Fibroblast of lung (primary cell): Measurements from ENCODE around the gene CHTF18. TPM values are rescaled to one million over a fixed set of nuclear protein-coding genes. Genes with fewer than 3 reads are reported as not detected.

ENCODE experiments used
- DNase-seq, 2 donors: peaks; one replicate each; pipeline versions ENCODE4 v3.0.0 to v3.0.0-alpha.2; 2010; ENCODE audit warnings: low read depth in 2 of 2
- H2AFZ ChIP-seq: 2 replicates; pipeline ENCODE4 v1.5.1; 2012; ENCODE audit warnings: low read length, control low read depth, inconsistent platforms
- H3K27ac ChIP-seq: 2 replicates; pipeline ENCODE4 v1.5.1; 2011; ENCODE audit warnings: low read length, control low read depth; ENCODE audit not compliant: insufficient read depth
- H3K27me3 ChIP-seq: 2 replicates; pipeline ENCODE4 v1.5.1; 2011; ENCODE audit warnings: mild to moderate bottlenecking, low read length; ENCODE audit not compliant: control insufficient read depth, insufficient read depth
- H3K36me3 ChIP-seq: 2 replicates; pipeline ENCODE4 v1.5.1; 2011; ENCODE audit warnings: low read length; ENCODE audit not compliant: control insufficient read depth, insufficient read depth
- H3K4me1 ChIP-seq: 2 replicates; pipeline ENCODE4 v1.5.1; 2011; ENCODE audit warnings: low read length; ENCODE audit not compliant: control insufficient read depth, insufficient read depth; ENCODE audit errors: extremely low read depth
- H3K4me2 ChIP-seq: 2 replicates; pipeline ENCODE4 v1.5.1; 2011; ENCODE audit warnings: low read length, control low read depth; ENCODE audit not compliant: insufficient read depth; ENCODE audit errors: extremely low read depth
- H3K4me3 ChIP-seq, 4 experiments: fragments of 200-600 bp in 1 of 4; sonication (generic) in 1 of 4; replicated peaks in 1 of 4; 2 replicates each; pipeline ENCODE4 v1.5.1; 2011 to 2016; ENCODE audit warnings: low read length in 4 of 4, low read depth in 3 of 4, mild to moderate bottlenecking in 3 of 4, control low read depth in 2 of 4, inconsistent platforms in 1 of 4, mixed read lengths in 1 of 4; ENCODE audit not compliant: insufficient read depth in 1 of 4; ENCODE audit errors: control extremely low read depth in 1 of 4
- H3K79me2 ChIP-seq: 2 replicates; pipeline ENCODE4 v1.5.1; 2012; ENCODE audit warnings: mild to moderate bottlenecking, low read length, inconsistent platforms; ENCODE audit not compliant: control insufficient read depth, insufficient read depth
- H3K9ac ChIP-seq: 2 replicates; pipeline ENCODE4 v1.5.1; 2011; ENCODE audit warnings: mild to moderate bottlenecking, low read length, control low read depth; ENCODE audit not compliant: insufficient read depth
- H3K9me3 ChIP-seq: 2 replicates; pipeline ENCODE4 v1.5.1; 2012; ENCODE audit warnings: low read depth, low read length; ENCODE audit not compliant: control insufficient read depth, insufficient read depth
- H4K20me1 ChIP-seq: 2 replicates; pipeline ENCODE4 v1.5.1; 2011; ENCODE audit warnings: low read length; ENCODE audit not compliant: control insufficient read depth, insufficient read depth; ENCODE audit errors: extremely low read depth
- CTCF ChIP-seq, 2 donors: IDR thresholded peaks in 1 of 2; conservative IDR thresholded peaks in 1 of 2; 1 replicate in 1 of 2; 2 replicates in 1 of 2; pipeline ENCODE4 v1.5.1; 2011 to 2012; ENCODE audit warnings: low read length in 2 of 2, control low read depth in 1 of 2, inconsistent platforms in 1 of 2, low read depth in 1 of 2, mild to moderate bottlenecking in 1 of 2
- EZH2 ChIP-seq: IDR thresholded peaks from 2 replicates; pipeline ENCODE4 v1.5.1; 2012; ENCODE audit warnings: low read length, control low read depth, mild to moderate bottlenecking; ENCODE audit errors: missing control alignments
- polyA plus RNA-seq, 2 donors: library from polyadenylated mRNA; depleted of rRNA in 1 of 2; stranded (reverse) in 1 of 2; unstranded in 1 of 2; fragments of >200 nt; gene quantifications; 2 replicates each; pipeline ENCODE4 v1.2.1, GENCODE V29; 2011 to 2012; ENCODE audit warnings: missing spikeins in 1 of 2
- total RNA-seq: library from RNA; depleted of rRNA; stranded (reverse); fragments of >200 nt; gene quantifications from 2 replicates; pipeline ENCODE4 v1.2.1, GENCODE V29; 2014

The CHTF18 gene
- total and polyA plus RNA-seq, 2 donors (not counting 1 experiment from before 2014, with no cell fraction given) = 1.1 to 4.3 TPM

GRCh38 chr16:760065-760464 is 28.4 kb upstream of the CHTF18 start:
- no peak overlapping the region for H2AFZ ChIP-seq
- TF ChIP-seq CTCF (conservative IDR thresholded peaks at IDR 0.05 in 1 of 2, IDR thresholded peaks at IDR 0.05 in 1 of 2; ENCODE audit: low read depth in 1 of 2, low read length in 2 of 2) = no peak
- TF ChIP-seq EZH2 = no peak
- H3K27me3 ChIP-seq = no peaks in the 10 kb centered on the region
- no peaks in the 10 kb centered on the region for H3K4me1 ChIP-seq
- H3K27ac ChIP-seq = no peak overlapping the region
- H3K4me3 ChIP-seq = no peak overlapping the region
- no peaks in the 10 kb centered on the region for H3K79me2 ChIP-seq
- H3K36me3 ChIP-seq = no peaks in the 10 kb centered on the region
- no peaks in the 10 kb centered on the region for H4K20me1 ChIP-seq
- H3K9ac ChIP-seq = no peak overlapping the region
- no peak for DNase-seq
- H3K4me2 ChIP-seq = no peak overlapping the region
- no peaks in the 10 kb centered on the region for H3K9me3 ChIP-seq

DNA sequence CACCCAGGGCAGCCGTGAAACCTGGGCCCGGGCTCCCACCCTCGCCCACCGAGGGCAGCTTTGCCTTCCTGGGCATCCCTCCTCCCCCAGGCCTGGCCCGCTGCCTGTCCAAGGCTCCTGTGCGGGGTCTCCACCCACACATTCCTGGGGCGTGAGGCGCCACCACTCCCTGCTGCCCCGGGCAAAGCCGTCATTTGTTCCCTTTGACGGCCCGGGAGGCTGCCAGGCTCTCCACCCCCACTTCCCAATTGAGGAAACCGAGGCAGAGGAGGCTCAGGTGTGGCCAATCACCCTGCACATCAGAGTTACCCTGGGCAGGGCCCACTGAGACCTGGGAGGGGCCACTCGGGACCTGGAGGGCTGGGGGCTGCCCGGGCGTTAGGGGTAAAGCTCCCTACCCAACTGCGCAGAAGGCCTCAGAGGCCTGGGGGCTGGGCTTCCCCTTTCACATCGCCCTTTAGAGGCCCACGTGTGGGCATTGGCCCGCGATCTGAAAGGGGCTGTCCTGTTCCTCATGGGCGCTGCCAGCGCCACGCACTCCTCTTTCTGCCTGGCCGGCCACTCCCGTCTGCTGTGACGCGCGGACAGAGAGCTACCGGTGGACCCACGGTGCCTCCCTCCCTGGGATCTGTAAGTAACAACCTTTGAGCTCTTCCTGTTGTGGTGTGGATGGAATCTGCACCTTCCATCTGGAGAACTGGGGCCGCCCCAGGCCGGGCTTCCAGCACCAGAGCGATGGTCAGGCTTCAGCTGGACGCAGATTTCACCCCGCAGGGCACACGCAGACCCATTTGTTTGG is 27.7 kb upstream of the CHTF18 start, which contains the start of gene MSLN:
MSLN (plus strand) TSS at position 190 of the 799 bp plus-strand sequence. CDS start 1,947 bp downstream, outside the sequence.
- Histone ChIP-seq H4K20me1 (no peaks in the 10 kb centered on the region), H3K4me2 (no peak within 1 kb of the TSS), H3K4me3 (no peak within 1 kb of the TSS), H3K36me3 (no peaks in the 10 kb centered on the region), H3K27ac (no peak within 1 kb of the TSS), H2AFZ (no peak within 1 kb of the TSS), H3K27me3 (no peaks in the 10 kb centered on the region), H3K79me2 (no peaks in the 10 kb centered on the region), H3K9ac (no peak within 1 kb of the TSS), H3K4me1 (no peaks in the 10 kb centered on the region), H3K9me3 (no peaks in the 10 kb centered on the region)
- peak in 1 of 2 donors; percentile 48 for DNase-seq
- TF ChIP-seq EZH2 (no peak), CTCF (conservative IDR thresholded peaks at IDR 0.05 in 1 of 2, IDR thresholded peaks at IDR 0.05 in 1 of 2; ENCODE audit: low read depth in 1 of 2, low read length in 2 of 2) (no peak)

DNA sequence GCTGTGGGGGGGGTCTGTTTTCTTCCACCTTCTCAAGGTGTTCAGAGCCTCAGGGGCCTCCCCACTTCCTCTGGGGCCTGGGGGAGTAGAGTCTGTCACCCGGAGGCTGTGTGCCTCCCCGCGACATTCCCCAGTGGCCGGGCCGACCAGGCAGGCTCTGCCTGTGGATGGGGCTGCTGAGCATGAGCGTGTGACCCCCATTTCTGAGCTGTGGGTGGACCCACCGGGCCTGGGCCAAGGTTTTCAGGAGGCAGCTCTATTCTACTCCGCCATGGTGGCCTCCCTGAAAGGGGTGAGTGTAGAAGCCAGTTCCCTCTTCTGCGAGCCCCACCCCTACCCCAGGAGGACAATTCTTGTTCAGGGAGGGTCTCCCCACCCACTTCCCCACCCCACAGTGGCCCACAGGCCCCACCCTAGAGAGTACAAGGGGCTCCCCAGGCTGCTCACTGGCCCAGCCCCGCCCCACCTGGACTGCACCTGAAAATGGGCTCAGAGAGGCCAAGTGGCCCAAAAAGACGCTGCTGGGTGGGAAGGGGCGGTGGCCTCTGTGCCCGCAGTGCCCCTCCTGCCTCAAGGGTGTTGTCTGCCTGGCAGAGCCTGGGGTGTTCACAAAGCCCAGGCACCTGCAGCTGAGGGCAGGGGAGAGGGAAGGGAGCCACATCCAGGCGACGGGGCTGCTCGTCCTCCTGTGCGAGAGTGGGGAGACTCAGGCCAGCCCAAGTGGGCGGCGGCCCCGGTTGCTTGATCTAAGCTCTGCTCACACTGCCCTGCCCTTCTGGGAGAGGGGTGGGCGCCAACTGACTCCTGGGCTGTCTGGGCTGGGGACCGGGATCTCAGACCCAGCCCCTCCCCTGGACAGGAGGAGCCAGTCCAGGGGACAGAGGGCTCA is 26.6 kb upstream of the CHTF18 start:
- Histone ChIP-seq H3K36me3 (no peaks in the 10 kb centered on the region), H3K9ac (no peak overlapping the region), H3K4me2 (no peak overlapping the region), H2AFZ (no peak overlapping the region), H3K4me3 (no peak overlapping the region), H4K20me1 (no peaks in the 10 kb centered on the region), H3K27me3 (no peaks in the 10 kb centered on the region), H3K27ac (no peak overlapping the region), H3K79me2 (no peaks in the 10 kb centered on the region), H3K9me3 (no peaks in the 10 kb centered on the region), H3K4me1 (no peaks in the 10 kb centered on the region)
- no peak for DNase-seq
- TF ChIP-seq EZH2 (no peak), CTCF (conservative IDR thresholded peaks at IDR 0.05 in 1 of 2, IDR thresholded peaks at IDR 0.05 in 1 of 2; ENCODE audit: low read depth in 1 of 2, low read length in 2 of 2) (no peak)
